Measurements from ENCODE around the gene CD200R1. TPM values are rescaled to one million over a fixed set of nuclear protein-coding genes. Genes with fewer than 3 reads are reported as not detected.

The CD200R1 gene
- total and polyA plus RNA-seq, 9 of the 15 experiments (the other 6 are each of a cell fraction or from before 2014, with no cell fraction given): 0.04 to 0.23 (median 0.09) TPM; not detected in 5

- TF ChIP-seq TRIM25 (IDR thresholded peaks at IDR 0.05; ENCODE audit: borderline replicate concordance): no peak
- no peak for TF ChIP-seq PCBP1 (IDR thresholded peaks at IDR 0.05; ENCODE audit: low read depth, low read length, poor library complexity, severe bottlenecking)
- no peak for TF ChIP-seq SIRT6 (IDR thresholded peaks at IDR 0.05; ENCODE audit: low read depth, low read length)
- no peak for TF ChIP-seq BHLHE40 (IDR thresholded peaks at IDR 0.05; ENCODE audit: low read length)
- TF ChIP-seq CTCFL (IDR thresholded peaks at IDR 0.05; ENCODE audit: borderline replicate concordance, insufficient read depth, low read depth, low read length, poor library complexity, severe bottlenecking): no peak
Observed at GRCh38 chr3:112982710-112983109, 7.8 kb upstream of the CD200R1 start (continued).

GRCh38 chr3:112980080-112980479 lies 5.2 kb upstream of the CD200R1 start:
- no peaks in the 10 kb centered on the region for H3K27me3 ChIP-seq (ENCODE audit: control insufficient read depth in 2 of 2, insufficient read depth in 2 of 2, low read length in 2 of 2)
- no peaks in the 10 kb centered on the region for H3K36me3 ChIP-seq (ENCODE audit: control insufficient read depth, insufficient read depth, low read length)
- in situ Hi-C loops (cut with MboI) (loop anchor here (10.0 kb wide), 1 partner anchor 335 kb away; the partner anchor contains the start of gene CCDC80), intact Hi-C loops (cut with micrococcal nuclease) (no loop called here)
- TF ChIP-seq RAD51 (IDR thresholded peaks at IDR 0.05; ENCODE audit: borderline replicate concordance, low read depth): no peak
- TF ChIP-seq ZNF444 (CRISPR knock-in tag; IDR thresholded peaks at IDR 0.05): no peak
- TF ChIP-seq MAFK (IDR thresholded peaks at IDR 0.05; ENCODE audit: low read length): no peak
- no peak for TF ChIP-seq MBD2 (IDR thresholded peaks at IDR 0.05; ENCODE audit: borderline replicate concordance, low read depth)
- TF ChIP-seq FOXJ3 (CRISPR knock-in tag; IDR thresholded peaks at IDR 0.05): no peak
- no peak for TF ChIP-seq ZNF584 (CRISPR knock-in tag; IDR thresholded peaks at IDR 0.05; ENCODE audit: low read depth)
- no peak for TF ChIP-seq ZNF445 (CRISPR knock-in tag; IDR thresholded peaks at IDR 0.05; ENCODE audit: low read depth)
- no peaks in the 10 kb centered on the region for H3K4me1 ChIP-seq (replicated peaks in 1 of 2; ENCODE audit: control insufficient read depth in 2 of 2, insufficient read depth in 2 of 2, low read length in 2 of 2)
- H3K9ac ChIP-seq (ENCODE audit: insufficient read depth in 1 of 2, low read depth in 2 of 2, low read length in 2 of 2): no peak overlapping the region
- H3K4me3 ChIP-seq: no peak overlapping the region
- no peaks in the 10 kb centered on the region for H4K20me1 ChIP-seq (replicated peaks; ENCODE audit: control insufficient read depth, insufficient read depth, low read length)
- CTCF ChIA-PET (ENCODE audit: low intra/inter-chr PET ratio): interaction anchor here (0.8 kb wide), 1 partner anchor 336 kb away, joined by 3 read pairs; no protein-coding TSS in a partner anchor
- no peak for ATAC-seq
- POLR2A ChIA-PET: no interaction called here
- H3K9me1 ChIP-seq (ENCODE audit: control insufficient read depth, insufficient read depth, low read length): no peaks in the 10 kb centered on the region
- DNase-seq (ENCODE audit: extremely low read depth in 1 of 4, low spot score in 3 of 4): no peak
- H3K79me2 ChIP-seq (ENCODE audit: control insufficient read depth, insufficient read depth, low read length): no peaks in the 10 kb centered on the region
- H3K27ac ChIP-seq (ENCODE audit: extremely low read depth, low read depth, low read length): no peak overlapping the region
- H2AFZ ChIP-seq (ENCODE audit: low read depth, low read length): no peak overlapping the region
- H3K4me2 ChIP-seq (ENCODE audit: insufficient read depth, low read length): no peak overlapping the region
- no TSS peak for BruUV-seq (replicated peaks)
- WGBS (ENCODE audit: insufficient coverage, low coverage, missing lambda C conversion rate): 14% methylated on average over 1 of the region's 1 CpG
- H3K9me3 ChIP-seq (replicated peaks; ENCODE audit: control insufficient read depth, insufficient read depth, low read depth, low read length): no peaks in the 10 kb centered on the region
- no peak for FAIRE-seq

Measured in K562 (cell line).